ENCODE results near the gene CHID1.

- TF ChIP-seq ATF2 (CRISPR knock-in tag; IDR thresholded peaks at IDR 0.05) (no peak), CREB1 (IDR thresholded peaks at IDR 0.05) (no peak), CREB1 (CRISPR knock-in tag; IDR thresholded peaks at IDR 0.05) (no peak), ZNF449 (CRISPR knock-in tag; IDR thresholded peaks at IDR 0.05) (no peak), CEBPG (CRISPR knock-in tag; IDR thresholded peaks at IDR 0.05) (no peak), CEBPG (tag; conservative IDR thresholded peaks at IDR 0.05 in 1 of 2, IDR thresholded peaks at IDR 0.05 in 1 of 2) (no peak), NFATC3 (IDR thresholded peaks at IDR 0.05) (no peak), TAF1 (IDR thresholded peaks at IDR 0.05; ENCODE audit: control insufficient read depth, extremely low read depth, insufficient read depth, low read length, severe bottlenecking) (no peak), EP300 (IDR thresholded peaks at IDR 0.05; ENCODE audit: low read length) (no peak), POLR2AphosphoS5 (IDR thresholded peaks at IDR 0.05; ENCODE audit: control insufficient read depth, insufficient read depth, low read depth, low read length) (no peak), EZH2 (IDR thresholded peaks at IDR 0.05; ENCODE audit: borderline replicate concordance, low read depth, low read length) (no peak)
- TF ChIP-seq, protein P1, sequence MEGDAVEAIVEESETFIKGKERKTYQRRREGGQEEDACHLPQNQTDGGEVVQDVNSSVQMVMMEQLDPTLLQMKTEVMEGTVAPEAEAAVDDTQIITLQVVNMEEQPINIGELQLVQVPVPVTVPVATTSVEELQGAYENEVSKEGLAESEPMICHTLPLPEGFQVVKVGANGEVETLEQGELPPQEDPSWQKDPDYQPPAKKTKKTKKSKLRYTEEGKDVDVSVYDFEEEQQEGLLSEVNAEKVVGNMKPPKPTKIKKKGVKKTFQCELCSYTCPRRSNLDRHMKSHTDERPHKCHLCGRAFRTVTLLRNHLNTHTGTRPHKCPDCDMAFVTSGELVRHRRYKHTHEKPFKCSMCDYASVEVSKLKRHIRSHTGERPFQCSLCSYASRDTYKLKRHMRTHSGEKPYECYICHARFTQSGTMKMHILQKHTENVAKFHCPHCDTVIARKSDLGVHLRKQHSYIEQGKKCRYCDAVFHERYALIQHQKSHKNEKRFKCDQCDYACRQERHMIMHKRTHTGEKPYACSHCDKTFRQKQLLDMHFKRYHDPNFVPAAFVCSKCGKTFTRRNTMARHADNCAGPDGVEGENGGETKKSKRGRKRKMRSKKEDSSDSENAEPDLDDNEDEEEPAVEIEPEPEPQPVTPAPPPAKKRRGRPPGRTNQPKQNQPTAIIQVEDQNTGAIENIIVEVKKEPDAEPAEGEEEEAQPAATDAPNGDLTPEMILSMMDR (IDR thresholded peaks at IDR 0.05 in 2 of 3, conservative IDR thresholded peaks at IDR 0.05 in 1 of 3; ENCODE audit: insufficient read depth in 2 of 3, low read depth in 1 of 3, low read length in 3 of 3) = no peak
- TF ChIP-seq, protein P2, sequence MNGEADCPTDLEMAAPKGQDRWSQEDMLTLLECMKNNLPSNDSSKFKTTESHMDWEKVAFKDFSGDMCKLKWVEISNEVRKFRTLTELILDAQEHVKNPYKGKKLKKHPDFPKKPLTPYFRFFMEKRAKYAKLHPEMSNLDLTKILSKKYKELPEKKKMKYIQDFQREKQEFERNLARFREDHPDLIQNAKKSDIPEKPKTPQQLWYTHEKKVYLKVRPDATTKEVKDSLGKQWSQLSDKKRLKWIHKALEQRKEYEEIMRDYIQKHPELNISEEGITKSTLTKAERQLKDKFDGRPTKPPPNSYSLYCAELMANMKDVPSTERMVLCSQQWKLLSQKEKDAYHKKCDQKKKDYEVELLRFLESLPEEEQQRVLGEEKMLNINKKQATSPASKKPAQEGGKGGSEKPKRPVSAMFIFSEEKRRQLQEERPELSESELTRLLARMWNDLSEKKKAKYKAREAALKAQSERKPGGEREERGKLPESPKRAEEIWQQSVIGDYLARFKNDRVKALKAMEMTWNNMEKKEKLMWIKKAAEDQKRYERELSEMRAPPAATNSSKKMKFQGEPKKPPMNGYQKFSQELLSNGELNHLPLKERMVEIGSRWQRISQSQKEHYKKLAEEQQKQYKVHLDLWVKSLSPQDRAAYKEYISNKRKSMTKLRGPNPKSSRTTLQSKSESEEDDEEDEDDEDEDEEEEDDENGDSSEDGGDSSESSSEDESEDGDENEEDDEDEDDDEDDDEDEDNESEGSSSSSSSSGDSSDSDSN (IDR thresholded peaks at IDR 0.05; ENCODE audit: borderline replicate concordance in 1 of 2, low read depth in 2 of 2, low read length in 2 of 2) = no peak
These were observed 44.8 kb upstream of the CHID1 start for GRCh38 chr11:955154-956063.
